ENCODE data around the gene MAML2.

- TF ChIP-seq, protein P1, sequence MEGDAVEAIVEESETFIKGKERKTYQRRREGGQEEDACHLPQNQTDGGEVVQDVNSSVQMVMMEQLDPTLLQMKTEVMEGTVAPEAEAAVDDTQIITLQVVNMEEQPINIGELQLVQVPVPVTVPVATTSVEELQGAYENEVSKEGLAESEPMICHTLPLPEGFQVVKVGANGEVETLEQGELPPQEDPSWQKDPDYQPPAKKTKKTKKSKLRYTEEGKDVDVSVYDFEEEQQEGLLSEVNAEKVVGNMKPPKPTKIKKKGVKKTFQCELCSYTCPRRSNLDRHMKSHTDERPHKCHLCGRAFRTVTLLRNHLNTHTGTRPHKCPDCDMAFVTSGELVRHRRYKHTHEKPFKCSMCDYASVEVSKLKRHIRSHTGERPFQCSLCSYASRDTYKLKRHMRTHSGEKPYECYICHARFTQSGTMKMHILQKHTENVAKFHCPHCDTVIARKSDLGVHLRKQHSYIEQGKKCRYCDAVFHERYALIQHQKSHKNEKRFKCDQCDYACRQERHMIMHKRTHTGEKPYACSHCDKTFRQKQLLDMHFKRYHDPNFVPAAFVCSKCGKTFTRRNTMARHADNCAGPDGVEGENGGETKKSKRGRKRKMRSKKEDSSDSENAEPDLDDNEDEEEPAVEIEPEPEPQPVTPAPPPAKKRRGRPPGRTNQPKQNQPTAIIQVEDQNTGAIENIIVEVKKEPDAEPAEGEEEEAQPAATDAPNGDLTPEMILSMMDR (IDR thresholded peaks at IDR 0.05) = no peak
- TF ChIP-seq POLR2A (IDR thresholded peaks at IDR 0.05) = no peak
- TF ChIP-seq EP300 (IDR thresholded peaks at IDR 0.05; ENCODE audit: low read depth) = no peak
Measured at GRCh38 chr11:96337541-96338431, 5.2 kb downstream of the MAML2 start.
